SKM-1 (cell line): ENCODE results near the gene RNF14.
A peak's percentile ranks its signal among the peaks of the same experiment; 100 is the strongest.

ENCODE experiments used
- DNase-seq: peaks from one replicate; lab custom pipeline; 2025; ENCODE audit not compliant: unreplicated experiment; lab: John Stamatoyannopoulos, UW

RNF14 gene

DNA sequence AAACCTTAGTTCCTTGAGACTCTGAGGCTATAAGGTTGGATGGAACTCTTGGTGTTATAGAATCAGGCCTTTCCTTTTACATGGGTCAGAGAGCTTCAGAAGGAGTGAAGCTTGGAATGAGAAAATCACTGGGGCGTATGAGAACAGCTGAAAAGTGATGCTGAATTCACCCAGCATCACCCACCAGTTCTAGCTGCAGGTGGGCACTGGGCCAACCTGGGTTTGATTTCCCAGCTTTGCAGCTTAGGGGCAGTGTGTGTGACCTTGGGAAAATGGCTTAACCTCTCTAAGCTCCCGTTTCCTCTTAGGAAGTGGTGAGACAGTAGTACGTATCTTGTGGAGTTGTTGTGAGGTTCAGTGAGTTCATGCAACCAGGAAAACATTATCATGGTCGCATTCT is 21.6 kb upstream of the RNF14 start:
- DNase-seq: no peak

DNA sequence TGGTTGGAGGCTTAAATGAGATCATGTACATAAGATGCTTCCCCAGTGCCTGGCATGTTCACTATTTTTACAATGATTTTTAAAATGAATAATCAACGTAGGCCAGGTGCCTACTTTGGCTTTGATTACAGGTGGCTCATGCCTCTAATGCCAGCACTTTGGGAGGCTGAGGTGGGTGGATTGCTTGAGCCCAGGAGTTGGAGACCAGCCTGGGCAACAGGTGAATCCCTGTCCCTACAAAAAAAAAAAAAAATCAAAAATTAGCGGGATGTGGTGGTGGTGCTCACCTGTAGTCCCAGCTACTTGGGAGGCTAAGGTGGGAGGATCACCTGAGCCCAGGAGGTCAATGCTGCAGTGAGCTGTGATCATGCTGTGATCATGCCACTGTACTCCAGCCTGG is 20.1 kb upstream of the RNF14 start:
- DNase-seq: no peak

DNA sequence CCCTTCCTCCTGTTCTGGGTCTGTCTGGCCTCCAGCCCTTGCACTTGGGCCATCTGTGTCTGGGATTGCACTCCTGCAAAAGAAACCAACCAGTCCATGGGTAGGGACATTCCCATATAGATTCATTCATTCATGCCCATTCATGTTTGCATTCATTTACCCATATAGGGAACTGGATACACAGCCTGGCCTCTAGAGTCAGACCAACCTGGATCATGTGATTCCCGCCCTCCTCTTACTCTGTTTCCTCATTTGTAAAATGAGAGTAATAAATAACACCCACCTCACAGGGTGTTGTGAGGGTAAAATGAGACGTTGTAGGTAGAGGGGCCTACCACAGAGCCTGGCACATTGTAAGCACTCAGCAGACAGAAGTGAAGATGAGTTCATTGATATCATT is 19.4 kb upstream of the RNF14 start:
- no peak for DNase-seq

DNA sequence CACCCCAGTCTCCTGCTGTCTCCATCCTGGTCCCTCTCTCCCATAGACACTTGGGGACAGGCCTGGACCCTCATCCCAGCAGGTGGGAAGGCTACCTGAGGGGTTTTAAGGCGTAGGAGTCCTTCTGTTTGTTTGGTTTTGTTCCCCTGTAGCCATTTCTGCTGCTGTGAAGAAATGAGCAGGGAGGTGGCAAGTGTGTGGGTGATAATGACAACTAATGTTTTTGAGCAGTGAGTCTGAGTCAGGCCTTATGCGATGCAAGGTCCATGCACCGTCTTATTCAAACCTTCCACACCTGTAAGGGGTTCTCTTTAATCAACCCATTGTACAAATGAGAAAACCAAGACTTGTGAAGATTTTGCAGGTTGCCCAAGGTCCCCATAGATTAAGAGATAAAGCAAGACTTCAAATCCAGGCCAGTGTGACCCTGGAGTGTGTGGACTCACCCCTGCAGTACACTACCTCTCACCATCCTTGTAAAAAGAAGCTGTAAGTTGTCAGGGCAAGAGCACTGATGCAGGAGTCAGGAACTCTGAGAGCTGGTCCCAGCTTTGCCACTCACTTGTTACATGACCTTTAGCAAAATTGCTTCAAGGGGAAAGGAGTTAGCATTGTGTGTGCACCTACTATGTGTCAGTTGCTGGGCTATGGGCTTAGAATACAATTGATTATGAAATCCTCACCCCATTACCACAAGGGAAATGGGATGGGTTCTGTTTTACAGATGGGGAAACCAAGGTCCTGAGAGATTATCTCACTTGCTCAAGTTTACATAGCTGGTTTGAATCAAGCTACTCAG is 18.5 kb upstream of the RNF14 start:
- no peak for DNase-seq

DNA sequence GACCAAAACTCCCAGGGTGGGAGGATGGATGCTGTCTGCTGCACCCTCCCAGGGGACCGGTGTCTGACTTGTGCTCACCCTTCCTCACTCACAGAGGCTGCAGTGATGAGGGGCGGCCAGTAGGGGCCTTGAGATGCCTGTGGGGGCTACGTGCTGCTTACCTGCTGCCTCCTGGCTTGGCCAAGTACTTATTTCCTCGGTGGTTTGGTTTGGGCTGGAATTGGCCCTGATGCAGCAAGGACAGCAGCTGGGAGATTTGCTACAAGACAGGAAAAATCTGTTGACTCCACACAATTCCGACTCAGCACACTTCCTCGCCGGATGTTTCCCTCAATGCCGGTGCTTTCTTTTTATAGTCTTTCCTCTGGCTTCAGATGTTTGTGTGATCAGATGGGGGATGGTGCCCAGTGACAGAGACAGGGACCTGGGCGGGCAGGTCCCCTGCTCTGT is 17.5 kb upstream of the RNF14 start:
- DNase-seq: no peak

DNA sequence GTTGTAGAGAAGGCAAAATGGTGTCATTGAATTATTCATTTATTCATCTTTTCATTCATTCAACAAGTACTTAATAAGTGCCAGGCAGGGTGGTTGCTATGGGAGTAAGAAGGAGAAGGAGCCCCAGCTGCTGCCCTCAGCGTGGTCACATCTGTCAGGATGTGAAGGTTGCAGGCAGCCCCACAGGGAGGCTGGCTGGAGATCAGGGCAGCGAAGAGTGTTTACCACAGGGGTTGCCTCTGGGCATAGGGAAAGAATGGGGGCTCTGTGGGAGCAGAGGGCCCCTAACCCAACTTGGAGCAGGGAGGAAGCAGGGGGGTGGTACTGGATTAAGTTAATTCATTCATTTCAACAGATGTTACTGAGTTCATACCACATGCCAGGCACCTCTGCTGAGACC is 16.9 kb upstream of the RNF14 start:
- no peak for DNase-seq

DNA sequence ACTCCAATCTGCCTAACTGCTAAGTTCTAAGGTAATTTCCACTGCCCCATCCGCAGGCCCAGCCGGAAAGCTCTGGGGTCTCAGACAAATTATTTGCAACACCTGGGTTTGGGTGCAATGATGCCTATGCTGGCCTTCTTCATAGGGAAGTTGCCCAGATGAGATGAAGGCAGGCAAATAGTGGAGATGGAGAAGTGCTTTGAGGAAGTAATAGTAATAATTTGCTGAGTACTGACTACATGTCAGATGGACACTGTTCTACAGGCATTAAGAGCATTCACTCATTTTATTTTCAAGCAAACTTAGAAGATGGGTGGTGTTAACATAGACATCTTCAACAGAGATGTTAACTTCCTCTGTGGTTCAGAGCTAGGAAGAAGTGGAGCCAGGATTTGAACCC is 14.7 kb upstream of the RNF14 start:
- DNase-seq: peak; percentile 73

DNA sequence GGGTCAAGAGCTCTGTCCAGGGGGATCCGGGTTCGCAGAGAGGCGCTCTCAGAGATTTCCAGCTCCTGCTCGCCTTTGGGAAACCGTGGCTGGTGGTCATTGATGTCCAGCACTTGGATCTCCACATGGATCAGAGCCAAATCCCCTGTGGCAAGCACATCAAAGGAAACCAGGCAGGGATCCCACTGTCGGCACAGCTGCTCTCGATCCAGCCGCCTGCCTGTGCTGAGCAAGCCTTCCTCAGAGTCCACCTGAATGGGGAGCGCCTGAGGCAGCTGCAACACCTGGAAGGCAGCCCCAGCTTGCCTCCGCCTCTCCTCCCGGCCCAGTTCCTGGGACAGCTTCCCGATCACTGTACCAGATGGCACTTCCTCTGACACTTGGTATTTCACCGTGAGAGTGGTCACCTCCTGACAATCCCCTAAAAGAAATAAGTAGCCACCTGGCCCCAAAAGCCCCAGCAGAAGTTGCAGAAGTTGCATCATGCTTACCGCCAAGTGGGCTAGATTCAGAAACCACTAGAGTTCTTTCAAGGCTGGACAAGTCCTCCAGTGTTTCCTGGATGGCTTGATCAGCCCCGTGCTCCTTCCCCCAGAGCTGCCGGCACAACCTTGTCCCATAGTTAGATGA is 11.4 kb upstream of the RNF14 start:
- no peak for DNase-seq

DNA sequence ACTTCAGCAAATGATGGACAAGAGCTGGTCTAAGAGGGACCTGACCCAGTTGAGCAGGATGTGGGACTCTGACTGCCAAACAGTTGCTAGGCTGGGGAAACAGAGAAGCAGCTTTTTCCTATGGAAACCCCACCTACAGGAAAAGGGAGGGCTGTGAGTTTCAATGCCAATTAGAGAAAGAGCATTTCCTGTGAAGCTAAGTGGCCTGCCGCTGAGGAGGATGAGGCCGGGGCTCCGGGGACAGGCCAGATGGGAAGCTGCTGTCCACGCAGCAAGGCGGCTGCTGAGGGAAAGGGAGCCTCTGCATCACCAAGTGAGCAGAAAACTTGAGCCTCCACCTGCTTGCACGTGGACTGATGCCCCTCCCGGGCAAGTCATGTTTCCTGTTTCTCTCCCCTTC is 10.8 kb upstream of the RNF14 start, which contains the start of gene PCDH12:
PCDH12 (minus strand) TSS at position 90 of the 400 bp plus-strand sequence. CDS start 351 bp downstream, outside the sequence.
- peak; percentile 32 for DNase-seq

DNA sequence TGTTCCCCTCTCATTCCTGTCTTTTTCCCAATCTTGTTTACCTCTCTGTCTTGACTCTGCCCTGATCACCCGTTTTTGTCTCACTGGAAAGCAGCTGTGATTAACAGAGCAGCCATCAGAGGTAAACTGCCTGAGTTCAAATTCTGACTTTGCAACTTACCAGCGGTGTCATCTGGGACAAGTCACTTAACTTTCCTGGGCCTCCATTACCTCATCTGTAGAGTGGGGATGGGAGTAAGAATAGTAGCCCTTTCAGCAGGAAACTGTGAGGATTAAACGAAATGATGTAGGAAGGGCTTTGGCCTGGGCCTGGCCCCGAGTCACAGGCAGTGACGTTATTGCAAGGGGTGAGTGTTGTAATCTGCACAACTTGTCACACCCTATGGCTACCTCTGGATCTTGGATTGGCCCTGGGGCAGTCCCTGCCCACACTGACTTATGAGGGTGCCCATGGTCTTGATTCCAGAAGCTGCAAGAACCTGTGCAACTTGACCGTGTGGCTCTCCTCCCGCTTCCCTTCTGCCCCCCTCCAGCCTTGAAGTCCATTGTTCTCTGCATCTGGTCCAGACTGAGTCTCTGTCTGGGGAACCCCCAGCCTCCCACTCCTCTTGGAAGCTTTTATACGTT is 10.2 kb upstream of the RNF14 start:
- no peak for DNase-seq

DNA sequence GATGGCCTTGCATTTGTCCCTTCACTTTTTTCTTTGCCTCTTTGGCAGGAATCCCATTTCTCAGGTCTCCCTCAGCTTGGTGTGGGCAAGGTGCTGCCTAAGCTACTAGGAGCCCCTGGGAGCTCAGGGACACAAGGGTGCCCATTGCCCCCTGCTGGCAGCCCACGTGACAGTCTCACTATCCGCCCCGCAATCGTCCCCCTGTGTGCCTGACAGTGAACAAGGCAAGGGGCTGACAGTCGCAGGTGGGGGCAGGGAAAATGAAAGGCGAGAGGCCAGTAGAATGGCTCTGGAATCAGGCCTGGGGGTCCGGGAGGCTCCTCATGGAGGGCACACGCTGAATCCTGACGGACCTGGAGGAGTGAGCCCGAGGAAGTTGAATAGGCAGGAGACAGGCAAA is 8.9 kb upstream of the RNF14 start:
- no peak for DNase-seq

DNA sequence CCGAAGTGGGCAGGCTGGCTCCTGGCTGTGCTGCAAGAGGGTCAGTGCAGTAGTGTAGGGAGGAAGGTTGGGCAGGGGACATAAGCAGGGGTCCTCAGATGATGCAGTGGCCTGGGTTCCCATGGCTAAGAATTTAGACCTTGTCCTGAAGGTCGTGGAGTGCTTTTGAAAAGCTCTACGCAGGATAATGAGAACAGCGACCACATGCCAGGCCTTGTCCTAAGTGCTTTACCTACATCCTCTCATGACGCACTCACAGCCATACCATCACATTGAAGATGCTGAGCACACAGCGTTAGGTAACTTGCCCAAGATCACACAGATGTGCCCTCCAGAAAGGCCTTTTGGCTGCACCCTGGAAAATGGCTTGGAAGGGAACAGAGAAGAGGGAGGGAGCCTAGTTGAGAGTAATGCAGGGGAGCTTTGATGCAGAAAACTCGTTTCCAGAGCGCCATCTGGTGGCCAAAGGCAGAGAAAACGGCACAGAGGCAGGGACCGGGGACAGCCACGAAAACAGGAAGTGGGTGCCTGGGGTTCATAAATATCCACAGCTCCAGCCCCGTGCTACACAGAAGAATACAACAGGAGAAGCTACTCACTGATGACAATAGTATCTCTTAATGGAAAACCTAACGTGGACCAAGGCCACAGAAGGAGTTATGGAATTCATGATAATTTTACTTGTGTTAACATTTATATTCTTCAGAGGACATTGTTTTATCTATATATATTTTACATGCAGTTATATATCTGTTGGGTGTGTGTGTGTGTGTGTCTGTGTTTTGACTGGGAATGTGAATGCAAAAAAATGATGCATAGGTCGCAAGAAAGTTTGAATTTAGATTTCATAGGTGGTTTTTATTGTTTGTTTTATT is 8.2 kb upstream of the RNF14 start:
- DNase-seq: peak; percentile 79

DNA sequence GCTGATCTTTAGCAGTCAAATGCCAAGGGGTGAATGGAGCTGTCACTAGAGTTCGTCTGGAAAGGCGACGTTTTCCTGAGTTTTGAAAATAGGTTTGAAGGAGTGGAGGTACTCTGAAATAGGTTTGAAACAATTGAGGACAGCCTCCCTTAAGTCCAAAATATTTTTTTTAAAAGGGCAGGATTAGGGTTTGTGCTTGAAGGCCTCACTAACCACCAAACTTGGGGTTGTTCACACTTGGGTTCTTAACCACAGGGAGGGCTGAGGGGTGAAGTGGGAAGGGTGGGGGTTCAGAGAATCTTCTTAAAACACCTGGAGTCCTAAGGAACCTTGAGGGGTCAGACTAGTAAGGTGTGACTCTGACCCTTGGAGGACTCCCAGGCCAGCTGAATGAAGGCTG is 7.4 kb upstream of the RNF14 start:
- DNase-seq: no peak

DNA sequence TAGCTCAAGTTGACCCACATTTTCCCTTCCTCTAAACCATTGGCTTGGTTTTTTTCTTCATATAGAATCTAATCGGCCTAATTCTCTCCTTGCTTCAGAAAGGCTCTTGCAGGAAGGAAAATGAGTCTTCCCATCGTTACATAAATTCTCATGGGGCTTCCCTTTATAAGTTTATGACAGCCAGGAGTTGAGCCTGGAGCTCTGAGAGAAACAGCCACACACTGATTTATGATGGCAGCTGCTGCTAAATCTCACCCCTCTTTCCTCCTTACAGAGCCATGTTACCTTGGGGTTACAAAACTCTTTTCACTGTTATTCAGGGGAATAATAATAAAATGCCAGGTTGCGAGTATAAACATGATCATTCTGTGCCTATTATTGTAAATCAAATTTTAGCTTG is 5.2 kb upstream of the RNF14 start:
- no peak for DNase-seq

DNA sequence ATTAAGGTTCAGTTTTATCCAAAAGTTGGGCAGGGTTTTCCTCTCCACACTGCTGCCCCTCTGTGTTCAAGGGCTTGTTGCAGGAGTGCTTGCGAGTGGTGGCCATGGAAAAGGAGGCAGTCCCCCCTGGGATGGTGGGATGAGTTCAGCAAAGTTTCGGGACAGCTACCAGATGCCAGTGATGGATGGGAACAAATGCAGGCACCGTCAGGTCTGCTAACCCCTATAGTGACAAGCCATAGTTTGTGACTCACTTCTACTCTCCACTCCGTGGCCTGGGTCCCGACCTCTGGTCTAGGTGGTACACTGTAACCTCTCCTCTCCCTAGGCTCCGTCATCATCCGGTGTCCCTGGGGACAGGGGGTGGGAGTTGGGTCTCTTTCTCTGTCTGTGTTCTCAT is 3.8 kb upstream of the RNF14 start:
- DNase-seq: no peak

DNA sequence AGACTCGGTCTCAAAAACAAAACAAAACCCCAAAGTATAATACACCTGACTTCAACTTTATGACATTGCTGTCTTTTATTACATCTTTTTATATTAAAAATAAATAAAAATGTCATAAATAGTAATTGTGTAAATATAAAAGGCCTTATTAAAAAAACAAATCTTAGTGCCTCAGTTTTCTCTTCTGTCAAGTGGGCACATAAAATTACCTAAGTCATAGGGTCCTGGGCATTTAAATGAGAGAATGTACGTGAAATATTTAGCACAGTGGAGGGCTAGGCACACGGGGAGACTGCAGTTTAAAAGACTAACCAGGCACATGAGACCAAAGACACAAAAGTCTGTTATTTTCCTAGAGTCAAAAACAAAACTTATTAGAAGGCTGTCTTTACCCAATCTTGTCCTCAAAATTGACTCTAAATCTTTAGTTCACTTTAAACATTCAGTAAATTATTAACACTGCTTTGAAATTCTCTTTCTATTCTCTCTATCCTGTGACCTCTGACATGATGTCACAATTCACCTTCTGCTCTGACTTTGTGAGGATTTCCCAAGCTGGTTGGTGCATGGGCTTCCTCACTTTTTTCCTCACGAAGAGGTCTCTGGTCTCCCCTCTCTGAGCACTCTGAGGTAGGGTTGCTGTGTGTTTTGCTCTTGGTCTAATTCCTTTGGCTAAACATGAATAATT is 2.5 kb upstream of the RNF14 start:
- no peak for DNase-seq

DNA sequence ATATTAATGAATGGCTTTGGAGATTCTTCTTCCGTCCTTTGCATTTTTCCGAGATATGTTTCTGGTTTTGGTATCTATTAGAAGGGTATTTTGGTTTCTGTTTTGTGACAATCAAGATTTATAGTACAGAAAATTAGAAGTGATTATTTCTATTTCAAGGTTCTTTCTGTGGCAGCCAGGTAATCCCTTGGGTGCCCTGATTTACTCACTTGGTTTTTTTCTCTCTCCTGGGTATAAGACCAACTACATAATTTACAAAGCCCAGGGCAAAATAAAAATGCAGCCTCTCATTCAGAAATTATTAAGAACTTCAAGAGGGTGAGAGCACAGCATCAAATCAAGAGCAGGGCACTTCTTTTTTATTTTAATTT is 2.0 kb upstream of the RNF14 start:
- DNase-seq: no peak

DNA sequence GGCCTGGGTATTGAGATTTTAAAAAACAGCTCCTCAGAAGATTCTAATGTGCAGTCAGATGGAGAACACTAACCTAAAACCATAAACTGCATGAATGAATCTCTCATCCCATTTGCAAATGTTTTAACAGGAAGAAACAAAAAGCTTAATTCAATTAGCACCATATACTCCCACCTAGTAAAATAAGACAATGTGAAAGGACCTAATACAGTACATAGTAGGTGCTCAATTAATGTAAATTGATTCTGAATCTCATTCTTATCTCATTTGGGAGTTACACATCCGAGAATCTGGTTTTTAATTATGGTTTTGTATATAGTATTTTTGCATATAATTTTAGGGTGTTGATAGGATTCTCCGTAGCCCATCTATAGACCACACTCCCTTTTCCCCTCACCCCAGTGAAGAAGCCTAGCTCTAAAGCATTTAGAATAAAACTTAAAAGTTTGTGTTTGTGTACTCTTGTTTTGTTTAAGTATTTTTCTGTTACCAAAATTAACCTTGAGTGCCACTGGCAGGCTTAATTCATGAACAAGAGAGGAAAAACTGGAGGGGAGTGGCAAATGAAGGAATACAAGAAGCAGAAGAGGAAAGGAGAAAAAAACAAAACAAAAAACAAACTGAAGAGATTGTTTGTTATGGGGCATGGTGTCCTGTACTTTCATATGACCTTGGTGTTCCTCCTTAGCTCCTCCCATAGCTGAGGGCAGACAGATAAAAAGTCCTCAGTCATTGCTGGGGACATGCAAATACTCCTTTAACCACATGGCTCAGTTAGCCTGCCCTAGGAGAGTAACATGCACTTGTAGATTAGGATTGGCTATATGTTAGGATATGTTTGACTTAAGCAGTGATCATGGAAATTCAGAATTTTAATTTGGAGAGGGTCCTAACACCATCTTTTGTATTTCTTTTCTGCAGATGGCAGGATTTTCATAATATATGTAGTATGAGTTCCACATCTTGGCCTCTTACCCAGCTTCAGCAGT is 1.2 kb downstream of the RNF14 start:
- peak; percentile 39 for DNase-seq

DNA sequence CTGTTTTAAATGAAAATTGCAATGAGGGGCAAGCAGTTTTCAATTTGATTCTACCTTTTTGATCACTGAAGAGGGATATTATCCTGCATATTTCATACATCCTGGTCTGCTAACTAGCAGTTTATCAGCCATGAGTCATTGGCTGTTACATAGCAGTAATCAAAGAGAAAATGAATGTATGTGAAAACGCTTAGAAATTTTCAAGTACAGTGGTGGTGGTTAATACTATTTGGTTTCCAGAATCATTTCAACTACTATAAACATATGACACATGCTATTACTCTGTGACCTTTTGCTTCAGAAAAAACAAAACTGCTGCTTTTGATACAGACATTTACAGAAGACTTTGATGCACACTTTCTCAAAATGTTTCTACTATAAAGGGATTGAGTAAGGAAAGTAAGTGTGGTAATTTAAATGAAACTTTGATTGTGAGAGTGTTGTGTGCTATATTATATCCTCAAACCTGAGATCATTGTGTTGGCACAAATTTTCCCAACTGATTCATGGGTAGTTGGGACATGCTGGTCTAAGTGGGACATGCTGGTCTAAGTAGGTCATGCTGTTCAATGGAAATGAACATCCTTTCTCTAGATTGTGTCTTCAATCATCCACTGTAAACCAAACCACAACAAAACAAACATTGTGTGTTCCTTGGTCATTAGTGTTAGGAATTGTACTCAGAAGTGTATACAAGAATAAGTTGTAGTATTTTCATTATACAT is 5.1 kb downstream of the RNF14 start:
- DNase-seq: no peak
